ENCODE measurements around the gene POU2F1.
"Not testable (repeated sequence)": the region's sequence is repeated elsewhere in the genome, so short reads cannot be mapped to it uniquely, and the experiment has no call there.

Gene POU2F1

DNA sequence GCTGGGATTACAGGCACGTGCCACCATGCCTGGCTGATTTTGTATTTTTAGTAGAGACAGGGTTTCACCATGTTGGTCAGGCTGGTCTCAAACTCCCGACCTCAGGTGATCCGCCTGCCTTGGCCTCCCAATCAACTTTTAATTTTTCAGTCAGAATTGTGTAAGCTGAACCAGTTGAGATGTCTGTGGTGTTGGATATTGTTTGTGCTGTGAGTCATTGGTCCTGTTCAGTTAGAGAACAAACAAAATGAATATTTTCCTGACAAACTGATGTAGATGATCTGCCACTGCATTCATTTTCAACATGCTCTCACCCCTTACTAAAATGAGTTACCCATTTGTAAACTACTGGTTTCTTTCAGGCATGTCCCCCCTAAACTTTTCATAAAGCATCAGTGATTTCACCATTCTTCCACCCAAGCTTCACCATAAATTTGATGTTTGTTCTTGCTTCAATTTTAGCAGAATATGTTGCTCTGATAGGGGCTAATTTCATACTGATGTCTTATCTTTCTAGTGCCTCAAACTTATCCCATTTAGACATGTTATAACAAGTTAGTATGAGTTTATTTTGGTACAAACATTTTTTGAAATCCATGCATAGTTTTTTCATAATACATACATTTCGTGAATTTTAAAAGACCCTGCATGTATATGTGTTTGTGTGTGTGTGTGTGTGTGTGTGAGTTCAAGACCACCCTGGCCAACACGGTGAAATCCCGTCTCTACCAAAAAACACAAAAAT lies 15.2 kb upstream of the POU2F1 start:
- not testable (repeated sequence) for DNase-seq (ENCODE audit: low read depth)

DNA sequence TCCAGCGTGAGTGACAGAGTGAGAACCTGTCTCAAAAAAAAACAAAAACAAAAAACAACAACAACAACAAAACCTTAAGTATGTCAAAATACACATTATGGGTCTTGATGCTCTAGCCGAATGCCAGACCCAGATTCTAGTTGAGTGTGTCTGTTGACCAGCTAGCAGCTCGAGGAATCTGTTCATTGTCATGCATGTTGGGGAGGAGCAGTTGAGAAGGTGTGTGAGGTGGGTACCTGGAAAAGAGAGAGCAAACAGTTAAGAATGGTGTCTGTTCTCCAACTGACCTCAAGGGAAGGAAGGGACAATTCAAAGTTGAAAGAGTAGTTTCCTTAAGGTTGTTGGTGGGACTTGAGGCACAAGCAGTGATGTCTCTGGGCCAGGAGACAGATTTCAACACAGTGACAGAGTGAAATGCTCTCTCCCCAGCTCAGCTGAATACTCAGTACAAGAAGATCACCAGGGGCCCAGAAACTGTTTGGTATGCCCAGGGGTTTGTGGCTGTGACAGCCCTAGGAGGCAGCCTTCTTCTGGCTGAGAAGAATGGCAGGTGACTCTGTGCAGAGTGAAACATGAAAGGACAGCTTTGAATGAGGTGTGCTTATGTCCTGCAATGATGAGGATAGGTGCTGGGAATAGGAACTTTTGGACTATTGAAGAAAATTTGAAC lies 14.4 kb upstream of the POU2F1 start:
- DNase-seq (ENCODE audit: low read depth) = no peak

DNA sequence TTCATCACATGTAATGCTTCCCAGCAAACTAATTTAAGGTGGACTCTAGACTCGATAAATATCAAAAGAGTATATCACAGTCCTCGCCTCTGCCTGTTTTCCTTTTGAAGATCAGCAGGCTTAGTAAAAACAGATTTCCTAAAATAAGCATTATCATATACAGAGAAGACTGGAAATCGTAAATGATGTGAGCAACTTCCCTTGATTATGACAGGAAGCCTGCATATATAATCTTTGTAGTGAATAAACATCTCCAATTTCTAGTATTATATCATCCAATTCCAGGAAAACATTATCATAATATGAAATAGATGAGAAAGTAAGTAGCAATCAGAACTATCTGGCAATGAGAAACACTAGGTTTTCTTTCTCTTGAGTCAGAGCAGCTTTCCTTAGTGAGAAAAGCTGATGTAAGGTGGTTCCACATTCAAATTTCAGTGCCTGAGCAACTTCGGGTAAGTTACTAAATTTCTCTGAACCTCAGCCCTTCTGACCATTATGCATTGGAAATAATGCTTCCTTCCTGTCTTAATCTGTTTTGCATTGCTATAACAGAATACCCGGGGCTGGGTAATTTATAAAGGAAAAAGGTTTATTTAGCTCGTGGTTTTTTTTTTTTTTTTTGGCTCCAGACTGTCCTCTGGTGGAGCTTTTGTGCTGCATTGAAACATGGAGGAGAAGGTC lies 12.6 kb upstream of the POU2F1 start:
- DNase-seq (ENCODE audit: low read depth) = no peak

DNA sequence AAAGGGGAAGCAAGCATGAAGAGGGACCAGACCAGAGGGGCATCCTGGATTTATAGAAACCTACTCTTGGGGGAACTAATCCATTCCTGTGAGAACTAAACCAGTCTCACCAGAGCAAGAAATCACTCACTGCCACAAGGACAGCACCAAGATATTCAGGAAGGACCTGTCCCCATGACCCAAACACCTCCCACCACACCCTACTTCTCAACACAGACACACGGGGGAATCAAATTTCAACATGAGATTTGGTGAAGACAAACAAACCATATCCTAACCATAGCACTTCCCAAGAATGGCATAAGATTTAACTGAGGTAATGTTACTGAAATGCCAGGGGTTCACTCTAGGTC lies 12.1 kb upstream of the POU2F1 start:
- no peak for DNase-seq (ENCODE audit: low read depth)

DNA sequence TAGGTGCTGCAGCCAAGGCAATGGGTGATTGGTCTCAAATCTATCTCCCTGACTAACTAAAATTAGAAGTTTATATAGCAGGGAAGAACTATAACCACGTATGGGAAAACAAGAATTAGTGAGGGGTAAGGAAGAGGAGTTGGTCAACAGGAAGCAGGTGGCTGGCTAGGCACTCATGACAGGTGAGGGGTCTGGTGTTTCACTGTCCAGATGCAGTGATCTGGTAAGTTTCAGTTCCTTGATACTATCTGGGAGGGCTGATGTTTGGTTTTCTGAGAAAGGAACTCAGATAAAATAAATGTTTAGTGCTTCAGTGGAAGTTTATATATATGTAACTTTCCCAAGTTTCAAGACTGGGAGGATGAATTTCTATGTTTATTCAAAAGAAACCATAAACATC lies 11.6 kb upstream of the POU2F1 start:
- DNase-seq (ENCODE audit: low read depth) = no peak

DNA sequence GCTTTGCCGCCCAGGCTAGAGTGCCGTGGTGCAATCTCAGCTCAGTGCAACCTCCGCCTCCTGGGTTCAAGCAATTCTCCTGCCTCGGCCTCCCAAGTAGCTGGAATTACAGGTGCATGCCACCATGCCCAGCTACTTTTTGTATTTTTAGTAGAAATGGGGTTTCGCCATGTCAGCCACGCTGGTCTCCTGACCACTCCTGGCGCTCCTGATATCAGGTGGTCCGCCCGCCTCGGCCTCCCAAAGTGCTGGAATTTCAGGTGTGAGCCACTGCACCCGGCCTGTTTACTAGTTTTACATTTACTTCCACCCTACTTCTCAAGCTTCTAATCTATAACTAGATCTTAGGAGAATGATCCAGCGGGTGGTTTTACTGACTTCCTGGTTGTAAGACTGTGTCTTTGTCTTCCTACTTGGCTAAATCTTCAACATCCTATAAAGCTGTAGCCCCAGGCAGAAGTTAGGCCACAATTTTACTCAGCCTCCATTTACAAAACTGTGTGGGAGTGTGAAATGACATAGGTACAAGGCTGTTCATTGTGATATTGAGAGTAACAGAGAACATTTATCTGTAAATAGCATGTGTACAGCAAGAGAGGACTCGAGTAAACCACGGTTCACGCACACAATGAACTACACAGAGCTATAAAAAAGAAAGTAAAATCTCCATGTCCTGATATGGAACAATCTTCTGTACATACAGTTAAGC lies 9.6 kb upstream of the POU2F1 start:
- DNase-seq (ENCODE audit: low read depth) = no peak

DNA sequence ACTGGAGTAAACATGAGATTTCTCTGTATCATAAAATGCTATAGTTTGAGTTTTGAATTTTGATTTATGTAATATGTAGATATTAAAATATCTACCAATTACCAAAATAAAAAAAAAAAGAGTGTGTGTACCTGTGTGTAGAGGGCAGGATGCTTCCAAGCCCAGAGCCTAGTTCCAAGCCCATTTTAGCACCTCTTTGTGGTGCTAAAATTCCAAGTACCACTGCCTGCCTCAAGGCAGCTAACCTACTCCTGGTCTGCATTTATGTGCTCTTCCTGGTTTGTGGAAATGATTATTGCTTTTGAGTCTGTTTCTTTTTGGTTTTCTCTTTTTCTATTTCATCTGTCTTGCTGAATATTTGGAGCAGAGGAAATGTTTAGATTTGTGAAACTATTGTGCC lies 8.7 kb upstream of the POU2F1 start:
- no peak for DNase-seq (ENCODE audit: low read depth)

DNA sequence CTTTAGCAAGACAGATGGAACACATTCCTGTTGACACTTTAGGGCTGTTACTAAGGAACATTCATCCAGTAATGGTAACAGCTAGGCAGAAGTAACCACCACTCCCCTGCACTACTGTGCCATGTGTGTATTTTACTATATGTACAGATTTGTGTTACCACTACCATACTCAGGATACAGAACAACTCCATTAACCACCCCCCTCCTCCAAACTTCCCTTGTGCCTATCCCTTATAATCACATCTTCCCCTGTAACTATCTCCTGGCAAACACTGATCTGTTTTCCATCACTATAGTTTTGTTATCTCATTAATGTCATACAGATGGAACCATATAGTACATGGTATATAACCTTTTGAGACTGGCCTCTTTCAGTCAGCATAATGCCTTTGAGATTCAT lies 3.9 kb upstream of the POU2F1 start:
- no peak for DNase-seq (ENCODE audit: low read depth)

DNA sequence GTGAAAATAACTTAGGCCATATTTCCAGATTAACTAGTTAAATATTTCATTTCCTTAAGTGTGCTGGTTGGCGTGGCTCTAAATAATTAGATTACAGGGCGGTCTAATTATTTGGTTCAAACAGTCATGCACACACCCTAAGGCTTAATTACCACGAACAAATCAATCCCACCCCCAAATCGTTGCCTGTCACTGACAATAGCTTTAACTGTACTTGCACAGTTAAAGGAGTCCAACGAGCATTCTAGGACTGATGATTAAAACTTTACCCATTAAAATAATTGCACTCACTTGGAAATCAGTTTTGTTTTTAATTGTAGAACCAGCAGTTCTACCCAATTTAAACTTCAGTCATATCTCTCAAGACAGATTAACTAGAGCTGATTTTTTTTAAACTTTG lies 1.5 kb upstream of the POU2F1 start:
- DNase-seq (ENCODE audit: low read depth) = no peak

DNA sequence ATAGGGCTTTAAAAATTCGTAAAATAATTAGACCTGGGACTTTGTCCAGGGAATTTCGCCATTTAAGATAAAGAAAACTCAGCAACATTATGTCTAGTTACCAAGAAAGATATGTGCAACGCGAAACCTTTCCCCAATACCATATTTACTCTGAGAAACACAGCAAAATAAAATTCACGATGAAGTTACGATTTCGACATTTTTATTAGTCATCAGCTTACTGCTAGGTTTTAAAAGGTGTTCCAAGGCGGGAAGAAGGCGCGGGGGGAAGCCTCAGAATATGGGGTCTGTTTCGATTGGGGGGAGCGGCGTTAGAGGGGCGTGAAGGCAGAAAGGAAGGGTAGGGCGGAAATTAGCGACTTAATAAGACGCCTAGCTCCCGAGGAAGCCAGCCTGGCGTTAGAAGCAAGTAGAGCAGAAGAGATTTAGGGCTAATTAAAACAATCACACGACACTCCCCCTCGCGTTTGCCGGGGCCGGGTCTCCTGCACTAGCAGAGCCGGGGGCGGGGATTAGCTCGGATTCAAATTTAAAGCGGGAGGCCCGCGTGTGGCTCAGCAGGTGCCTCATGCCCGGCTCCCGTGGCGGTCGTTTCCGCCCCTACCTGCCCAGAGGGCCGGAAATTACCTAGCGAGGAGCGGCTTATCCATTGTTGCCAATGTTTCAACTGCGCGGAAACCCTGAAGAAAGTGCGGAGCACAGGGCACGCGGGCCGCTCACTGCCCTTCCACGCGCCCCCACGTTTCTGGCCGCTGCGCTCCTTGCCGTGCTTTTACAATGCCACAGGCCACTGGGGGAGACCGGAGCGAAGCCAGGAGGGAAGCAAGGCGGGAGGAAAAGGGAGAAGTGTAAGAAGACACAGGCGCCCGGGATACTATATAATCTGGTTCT lies 795 bp upstream of the POU2F1 start:
- peak; percentile 86 for DNase-seq (ENCODE audit: low read depth)

DNA sequence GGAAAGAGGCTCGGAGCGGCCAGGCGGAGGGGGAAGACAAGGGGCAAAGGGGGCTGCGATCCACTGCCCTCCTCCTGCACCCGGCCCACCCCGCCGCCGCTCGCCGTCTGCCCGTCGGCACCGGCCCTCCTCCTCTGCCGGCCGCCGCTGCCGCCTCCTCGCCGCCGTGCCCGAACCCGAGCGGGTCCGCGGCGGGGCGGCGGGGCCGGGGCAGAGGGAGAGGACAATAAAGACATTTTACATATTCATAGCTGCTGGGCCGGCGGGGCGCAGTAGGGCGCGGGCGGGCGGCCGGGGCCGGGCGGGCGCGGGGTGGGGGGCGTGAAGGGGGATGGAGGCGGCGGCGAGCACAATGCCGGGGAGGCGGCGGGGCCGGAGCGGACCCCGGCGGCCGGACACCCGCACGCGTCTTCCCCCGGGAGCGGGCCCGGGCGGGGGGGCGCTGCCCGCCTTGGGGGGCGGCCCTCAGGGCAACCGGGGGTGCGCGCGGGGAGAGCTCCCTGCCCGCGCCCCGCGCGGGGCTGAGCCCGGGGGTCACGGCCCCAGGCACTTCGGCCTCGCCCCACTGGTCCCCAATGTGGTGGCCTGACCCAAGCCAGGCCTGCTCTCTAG lies 546 bp downstream of the POU2F1 start:
- DNase-seq (ENCODE audit: low read depth) = no peak

DNA sequence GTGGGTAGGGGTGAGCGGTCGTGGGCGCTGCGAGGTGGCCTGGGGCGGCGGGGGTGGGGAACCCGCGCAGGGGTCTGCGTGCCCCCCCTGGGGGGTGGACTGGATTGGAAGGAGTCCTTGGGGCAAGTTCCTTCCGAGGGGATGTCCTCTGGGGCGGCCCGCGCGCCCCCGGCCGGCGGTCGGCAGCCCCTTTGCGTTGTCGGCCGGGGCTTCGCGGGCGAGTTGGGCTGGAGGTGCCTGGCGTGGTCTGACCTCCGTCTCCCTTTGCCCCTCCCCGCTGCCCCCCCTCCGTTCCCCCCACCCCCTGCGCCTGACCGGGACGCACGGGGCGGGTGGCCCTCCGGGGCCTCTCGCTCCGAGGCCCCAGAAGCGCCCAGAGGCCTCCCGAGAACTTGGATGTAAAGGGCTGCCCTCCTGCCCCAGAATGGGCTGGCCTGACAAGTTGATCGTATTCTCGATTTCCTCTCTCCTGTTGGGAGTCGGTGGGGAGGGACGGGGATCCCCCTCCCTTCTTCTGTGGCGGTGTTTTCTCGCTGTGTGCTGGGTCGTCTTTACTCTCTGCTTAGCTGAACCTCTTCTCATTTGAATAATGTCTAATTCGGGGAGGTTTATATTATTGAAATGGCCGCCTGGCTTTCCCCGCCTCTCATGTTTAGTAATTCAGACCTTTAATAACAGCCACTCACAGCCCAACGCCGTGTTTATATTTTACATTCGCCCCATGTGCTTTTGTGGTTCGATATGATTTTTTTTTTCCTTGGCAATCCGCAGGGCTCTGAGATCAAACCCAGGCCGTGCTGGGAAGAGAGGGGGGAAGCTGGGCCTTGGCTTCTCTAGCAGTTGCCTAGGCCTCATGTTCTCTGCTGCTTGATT lies 1.3 kb downstream of the POU2F1 start:
- peak; percentile 49 for DNase-seq (ENCODE audit: low read depth)

DNA sequence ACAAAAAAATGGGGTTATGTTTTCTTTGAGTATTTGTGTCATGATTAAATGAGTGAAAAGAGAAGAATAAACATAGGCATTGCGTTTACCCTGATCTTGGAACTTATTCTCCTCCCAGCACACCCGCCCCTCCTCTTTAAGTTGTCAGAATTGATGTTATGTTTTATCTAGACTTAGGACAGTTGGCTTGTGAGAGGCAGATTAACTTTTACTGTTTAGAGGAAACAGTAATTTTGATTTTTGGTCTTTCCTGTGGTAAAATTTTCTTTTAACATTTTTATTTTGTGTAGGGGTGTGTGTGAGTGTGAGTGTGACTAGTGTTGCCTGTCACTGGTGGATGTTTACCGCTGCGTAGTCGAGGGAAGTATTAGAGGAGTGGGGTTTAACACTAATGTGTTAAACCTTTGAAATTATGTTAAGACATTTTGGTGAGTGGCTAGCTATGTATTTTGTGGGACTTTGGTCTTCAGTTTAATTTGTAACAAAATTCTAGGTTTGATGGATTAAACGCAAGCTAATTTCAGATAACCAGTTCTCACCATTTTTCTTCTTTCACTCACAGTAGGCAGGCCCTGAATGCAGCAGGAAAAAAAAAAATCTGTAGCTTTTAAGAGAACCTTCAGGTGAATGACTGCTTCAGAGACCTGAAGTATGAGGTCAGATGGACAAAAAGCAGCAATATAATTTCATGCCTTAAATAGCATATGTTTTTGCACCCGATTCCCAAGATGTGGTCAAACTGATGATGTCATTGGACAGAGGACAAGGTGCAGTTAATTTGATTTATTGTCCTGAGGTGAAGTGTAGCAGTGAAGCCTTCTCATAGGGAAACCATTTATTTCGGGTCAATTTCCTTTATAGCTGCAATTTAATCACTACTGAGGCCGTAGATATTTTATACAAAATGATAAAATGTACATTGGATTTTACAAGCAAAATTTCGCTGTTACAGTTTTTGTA lies 2.7 kb downstream of the POU2F1 start:
- no peak for DNase-seq (ENCODE audit: low read depth)

DNA sequence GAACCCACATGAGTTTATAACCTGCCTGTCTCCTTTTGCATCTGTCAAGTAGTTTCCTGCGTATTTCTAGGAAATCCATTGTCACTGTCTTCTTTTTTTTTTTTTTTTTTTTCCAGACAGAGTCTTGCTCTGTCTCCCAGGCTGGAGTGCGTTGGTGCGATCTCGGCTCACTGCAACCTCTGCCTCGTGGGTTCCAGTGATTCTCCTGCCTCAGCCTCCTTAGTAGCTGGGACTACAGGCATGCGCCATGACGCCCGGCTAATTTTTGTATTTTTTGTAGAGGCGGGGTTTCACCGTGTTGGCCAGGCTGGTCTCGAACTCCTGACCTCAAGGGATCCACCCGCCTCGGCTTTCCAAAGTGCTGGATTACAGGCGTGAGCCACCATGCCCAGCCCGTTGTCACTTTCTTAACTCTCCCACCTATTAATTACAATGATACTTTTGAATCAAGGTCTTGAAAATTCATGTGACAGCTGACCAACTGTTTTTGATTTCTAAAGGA lies 4.1 kb downstream of the POU2F1 start:
- DNase-seq (ENCODE audit: low read depth) = not testable (repeated sequence)

DNA sequence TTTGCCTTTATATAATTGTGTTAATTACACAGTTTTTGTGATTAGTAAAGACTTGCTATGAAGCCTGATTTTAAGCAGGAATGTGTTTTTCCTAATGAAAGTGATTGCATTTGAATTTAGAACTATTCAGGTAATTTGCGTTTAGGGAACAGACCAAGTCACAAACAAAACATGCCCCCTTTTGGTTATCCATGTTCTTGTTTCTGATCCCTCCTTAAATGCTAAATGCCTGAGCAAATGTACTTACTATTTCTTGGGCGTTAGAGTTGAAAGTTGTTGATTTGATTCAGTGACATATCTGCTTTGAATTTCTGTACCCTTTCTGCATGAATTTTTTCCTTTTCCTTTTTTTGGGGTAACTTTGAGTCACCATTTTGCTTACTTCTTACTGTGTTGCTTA lies 5.2 kb downstream of the POU2F1 start:
- DNase-seq (ENCODE audit: low read depth) = no peak

DNA sequence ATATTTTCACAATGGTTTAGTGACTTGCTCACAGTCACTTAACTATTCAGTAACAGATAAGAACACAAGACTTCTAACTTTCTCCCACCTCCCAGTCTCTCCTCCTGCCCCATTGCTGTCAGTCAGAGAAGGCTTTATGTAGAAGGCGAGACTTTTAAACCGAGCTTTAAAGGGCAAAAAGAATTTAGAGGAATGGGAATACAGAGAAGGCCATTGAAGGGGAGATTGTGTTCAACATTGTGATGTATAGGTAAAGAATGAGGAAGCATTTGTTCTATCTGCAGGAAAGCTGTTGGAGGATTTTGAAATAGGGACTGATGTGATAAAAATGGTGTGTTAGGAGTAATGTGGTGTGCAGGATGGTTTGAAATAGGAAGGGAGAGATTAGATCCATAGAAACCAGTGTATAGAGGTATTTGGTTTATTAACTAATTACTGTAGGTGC lies 7.3 kb downstream of the POU2F1 start:
- DNase-seq (ENCODE audit: low read depth) = no peak

DNA sequence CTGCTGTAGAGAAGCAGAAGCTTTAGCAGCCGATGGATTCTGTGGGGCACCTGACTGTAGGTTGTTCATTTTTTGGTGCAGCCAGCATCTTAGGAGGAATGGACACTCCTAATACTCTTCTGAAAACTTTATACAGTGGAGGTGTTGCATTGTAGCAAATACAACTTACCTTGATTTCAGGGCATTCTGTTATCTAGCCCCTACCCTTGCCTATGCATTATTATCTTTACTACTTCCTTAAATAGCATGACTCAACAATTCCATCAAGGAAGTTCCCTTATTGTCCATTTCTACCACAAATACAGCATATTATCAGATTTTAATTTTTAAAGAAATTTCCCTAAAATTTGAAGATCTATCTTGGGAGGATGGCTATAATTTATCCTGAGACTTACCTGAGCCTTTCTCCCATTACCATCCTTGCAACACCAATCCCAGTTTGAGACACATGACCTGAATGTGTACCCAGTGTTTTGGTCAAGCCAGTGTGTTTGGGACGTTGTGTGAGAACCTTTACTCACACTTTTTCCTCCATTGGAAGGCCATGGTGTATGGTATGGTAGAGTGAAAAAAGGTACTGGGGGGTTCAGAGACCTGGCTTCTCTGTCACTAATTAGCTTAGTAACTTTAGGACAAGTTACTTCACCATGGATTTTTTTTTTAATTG lies 9.2 kb downstream of the POU2F1 start:
- no peak for DNase-seq (ENCODE audit: low read depth)

DNA sequence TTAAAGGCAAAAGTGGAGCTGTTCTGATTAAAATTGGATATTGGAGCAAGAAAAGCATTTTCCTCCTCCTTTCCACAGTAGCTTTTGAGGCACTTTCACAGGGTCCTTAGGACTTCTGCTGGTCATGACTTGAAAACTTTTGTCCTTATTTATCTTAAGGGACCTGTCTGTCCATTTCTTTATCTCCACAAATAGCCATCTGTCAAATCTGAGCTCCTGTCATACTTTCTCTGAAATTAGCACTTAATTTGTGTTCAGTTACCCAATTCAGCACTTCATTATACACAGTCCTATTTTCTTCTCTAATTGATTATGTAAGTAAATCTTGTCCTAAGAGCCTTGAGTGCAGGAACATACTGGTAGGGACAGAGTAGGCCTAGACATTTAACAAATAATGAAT lies 9.8 kb downstream of the POU2F1 start:
- DNase-seq (ENCODE audit: low read depth) = no peak

All from stimulated activated CD4-positive, alpha-beta T cell treated with anti-CD3 and anti-CD28 coated beads, Interleukin-2, amount 100 ng/mL, for 4 hours (primary cell).